GM19240 (cell line): Measurements from ENCODE around the gene CALCOCO2.

Experiments used
- DNase-seq: peaks from one replicate; pipeline ENCODE4 v3.0.0; 2011; ENCODE audit warnings: low spot score; ENCODE audit not compliant: insufficient read length

CALCOCO2 gene

GRCh38 chr17:48873209-48873608 is 42.4 kb downstream of the CALCOCO2 start:
- DNase-seq = no peak

GRCh38 chr17:48873696-48874443 is 43.0 kb downstream of the CALCOCO2 start:
- DNase-seq = no peak

GRCh38 chr17:48878920-48879898 is 48.4 kb downstream of the CALCOCO2 start:
- DNase-seq = peak; percentile 75

- no peak for DNase-seq
Observed at GRCh38 chr17:48882272-48882671, 51.4 kb downstream of the CALCOCO2 start.

GRCh38 chr17:48883171-48883570 is 52.3 kb downstream of the CALCOCO2 start:
- DNase-seq = no peak

GRCh38 chr17:48890086-48890485 is 59.3 kb downstream of the CALCOCO2 start:
- no peak for DNase-seq

- no peak for DNase-seq
Observed at GRCh38 chr17:48892940-48893645, 62.3 kb downstream of the CALCOCO2 start.

GRCh38 chr17:48893646-48894508 is 63.0 kb downstream of the CALCOCO2 start:
- DNase-seq = no peak

- no peak for DNase-seq
Observed at GRCh38 chr17:48894886-48895285, 64.1 kb downstream of the CALCOCO2 start.

- DNase-seq = no peak
Observed at GRCh38 chr17:48901241-48901640, 70.4 kb downstream of the CALCOCO2 start.

GRCh38 chr17:48903401-48903800 is 72.6 kb downstream of the CALCOCO2 start:
- DNase-seq = no peak

GRCh38 chr17:48904428-48904827 is 73.6 kb downstream of the CALCOCO2 start:
- no peak for DNase-seq

- DNase-seq = no peak
Observed at GRCh38 chr17:48905987-48906515, 75.2 kb downstream of the CALCOCO2 start.

- peak; percentile 12 for DNase-seq
Observed at GRCh38 chr17:48907713-48908046, 76.8 kb downstream of the CALCOCO2 start.

- DNase-seq = peak; percentile 97
Observed at GRCh38 chr17:48908047-48908843, 77.4 kb downstream of the CALCOCO2 start, which contains the start of gene UBE2Z. TSS of gene UBE2Z (plus strand) at chr17:48908407. CDS start at chr17:48908504, 97 bp downstream.

- DNase-seq = peak; percentile 59
Observed at GRCh38 chr17:48908853-48909394, 78.1 kb downstream of the CALCOCO2 start.

GRCh38 chr17:48909783-48910182 is 78.9 kb downstream of the CALCOCO2 start:
- no peak for DNase-seq

GRCh38 chr17:48910370-48910769 is 79.5 kb downstream of the CALCOCO2 start:
- no peak for DNase-seq

GRCh38 chr17:48912476-48912875 is 81.6 kb downstream of the CALCOCO2 start:
- DNase-seq = no peak
